HG02588 (cell line): ENCODE measurements around the gene ADARB1.

ENCODE experiments used
- ATAC-seq: cut with Tn5 transposase; IDR thresholded peaks from one replicate; pipeline ENCODE4 v1.9.1; 2021; ENCODE audit warnings: mild to moderate bottlenecking, moderate library complexity; ENCODE audit not compliant: unreplicated experiment

Gene ADARB1

DNA sequence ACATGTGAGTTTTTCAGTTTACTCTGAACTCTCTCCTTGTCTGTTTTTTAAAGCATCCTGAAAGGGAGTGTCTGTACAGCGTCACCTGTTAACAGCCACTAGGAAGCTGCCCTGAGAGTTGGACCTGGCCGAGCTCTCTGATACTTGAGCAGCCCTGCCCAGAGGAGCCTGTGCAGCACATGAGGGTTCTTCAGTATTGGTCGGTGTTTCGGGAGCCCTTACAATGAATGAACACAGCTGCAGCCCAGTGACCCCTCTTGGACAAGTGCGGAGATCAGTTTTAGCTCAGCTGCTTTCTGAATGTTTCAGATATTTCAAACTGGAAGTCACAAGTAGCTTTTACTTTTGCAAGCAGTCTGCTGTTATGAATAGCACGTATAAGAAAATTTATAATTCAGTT is 39.2 kb downstream of the ADARB1 start:
- ATAC-seq: no peak

DNA sequence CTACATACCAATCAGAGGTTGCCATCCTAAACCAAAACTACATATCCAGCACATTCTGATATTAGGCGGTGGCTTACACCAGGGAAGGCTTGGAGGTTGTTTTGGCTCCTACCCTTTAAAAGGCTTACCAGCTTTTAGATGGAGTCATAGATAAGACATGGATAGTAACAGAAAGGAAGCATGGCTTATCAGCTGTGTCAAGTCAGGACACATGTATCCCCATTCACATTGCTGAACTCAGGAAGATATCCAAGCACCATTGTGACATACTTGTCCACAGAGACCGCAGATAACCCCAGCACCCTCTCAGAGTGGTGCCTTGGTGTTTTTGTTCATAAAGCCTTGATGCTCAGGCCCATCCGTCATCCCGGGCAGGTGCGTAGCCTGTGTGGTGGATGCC is 39.7 kb downstream of the ADARB1 start:
- no peak for ATAC-seq

DNA sequence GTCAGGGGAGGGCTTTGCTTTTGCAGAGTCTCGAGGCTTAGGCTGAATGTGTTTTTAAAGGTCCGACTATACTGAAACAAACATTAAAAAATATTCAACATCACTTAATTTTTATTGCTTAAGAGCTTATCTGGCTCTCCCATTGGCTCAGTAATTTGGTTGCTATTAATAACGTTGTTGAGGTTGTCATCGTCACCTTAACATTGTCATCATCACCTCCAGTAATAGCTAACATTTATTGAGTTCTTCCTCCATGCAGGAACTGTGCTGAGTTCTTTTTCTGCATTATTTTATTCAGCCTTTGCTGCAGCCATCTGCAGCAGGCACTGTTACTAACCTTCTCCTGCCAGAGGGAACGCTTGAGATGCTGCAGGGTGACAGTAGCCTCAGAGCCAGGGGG is 40.1 kb downstream of the ADARB1 start:
- no peak for ATAC-seq

DNA sequence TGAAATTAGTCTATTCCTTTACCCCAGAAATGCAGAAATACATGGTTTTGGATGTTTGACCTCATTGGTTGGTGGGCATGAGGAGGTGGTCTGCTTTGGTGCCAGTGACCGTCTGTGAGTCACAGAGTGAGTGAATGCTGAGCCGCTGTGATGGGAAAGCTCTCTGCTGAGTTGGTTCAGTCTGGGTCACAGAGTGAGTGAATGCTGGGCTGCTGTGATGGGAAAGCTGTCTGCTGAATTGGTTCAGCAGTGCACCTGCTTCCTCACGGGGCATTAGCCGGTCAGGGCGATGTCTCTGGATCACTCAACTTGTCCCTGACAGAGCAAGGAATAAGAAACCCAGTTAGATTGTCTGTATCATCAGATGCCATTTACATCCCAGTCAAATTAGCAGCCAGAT is 40.8 kb downstream of the ADARB1 start:
- ATAC-seq: no peak

DNA sequence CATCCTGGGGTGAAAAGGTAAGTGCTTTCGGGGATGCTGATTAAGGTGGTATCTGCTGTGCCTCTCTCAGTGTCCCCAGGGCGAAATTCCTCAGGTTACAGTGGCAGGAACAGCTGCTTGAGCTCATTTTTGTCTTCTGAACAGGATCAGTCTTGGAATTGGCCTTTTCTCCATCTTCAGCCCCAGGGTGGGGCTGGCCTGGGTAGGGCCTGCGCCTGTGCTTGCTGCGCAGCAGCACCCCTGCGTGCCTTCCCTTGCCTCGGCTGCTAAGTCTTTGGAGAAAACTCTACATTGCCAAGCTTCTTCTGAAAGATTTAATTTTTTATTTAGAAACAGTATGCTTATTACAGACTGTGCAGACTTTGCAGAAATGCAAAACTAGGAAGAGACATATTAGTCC is 41.7 kb downstream of the ADARB1 start:
- ATAC-seq: no peak

DNA sequence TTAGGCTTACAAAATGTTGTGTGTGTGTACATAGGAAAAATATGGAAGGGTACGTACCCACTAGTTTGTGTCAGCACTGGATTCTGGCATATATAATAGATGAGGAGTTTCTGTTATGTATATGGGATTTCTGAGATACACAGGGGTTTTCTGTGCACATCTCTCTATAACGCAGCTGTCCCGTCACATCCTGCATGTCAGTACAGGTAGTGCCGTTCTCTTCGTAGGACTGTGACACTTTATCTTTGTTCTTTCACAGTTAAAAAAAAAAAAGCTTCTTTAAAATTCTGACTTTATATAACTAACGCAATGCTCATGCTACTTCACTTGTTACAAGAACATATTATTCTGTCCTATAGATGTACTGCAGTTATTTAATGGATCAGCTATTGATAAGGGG is 42.9 kb downstream of the ADARB1 start:
- no peak for ATAC-seq

DNA sequence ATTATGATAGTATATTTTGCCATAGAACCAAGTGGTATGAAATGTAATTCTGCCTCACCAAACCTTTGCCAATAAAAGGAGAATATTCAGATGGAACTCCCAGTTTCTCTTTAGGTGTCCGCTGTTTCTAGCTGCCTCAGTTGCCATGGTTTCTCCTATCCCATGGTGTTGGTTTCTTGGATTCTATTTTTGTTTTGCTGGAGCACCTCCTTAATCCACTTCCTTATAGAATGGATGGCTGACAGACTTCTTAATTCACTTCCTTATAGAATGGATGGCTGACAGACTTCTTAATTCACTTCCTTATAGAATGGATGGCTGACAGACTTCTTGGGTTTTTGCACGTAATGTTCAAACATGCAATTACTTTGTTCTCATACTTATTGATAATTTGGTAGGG is 43.7 kb downstream of the ADARB1 start:
- ATAC-seq: no peak

DNA sequence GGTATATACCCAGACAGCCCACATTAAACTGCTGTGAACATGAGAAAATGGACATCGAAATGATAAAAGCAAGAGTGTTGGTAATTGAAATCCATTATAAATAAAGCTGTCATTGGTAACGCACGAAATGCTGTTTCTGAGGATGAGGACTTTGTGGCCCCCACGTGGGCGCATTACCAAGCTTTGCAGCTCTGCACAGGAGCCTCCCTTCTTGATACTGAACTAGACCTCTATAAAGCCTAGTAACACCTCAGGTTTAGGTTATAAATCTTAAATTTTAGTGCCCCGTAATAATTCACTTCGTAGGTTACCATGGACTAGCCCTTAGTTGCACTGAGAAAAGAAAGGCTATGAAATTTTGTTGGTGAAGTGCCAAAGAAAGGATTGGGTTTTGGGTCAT is 45.4 kb downstream of the ADARB1 start:
- no peak for ATAC-seq

DNA sequence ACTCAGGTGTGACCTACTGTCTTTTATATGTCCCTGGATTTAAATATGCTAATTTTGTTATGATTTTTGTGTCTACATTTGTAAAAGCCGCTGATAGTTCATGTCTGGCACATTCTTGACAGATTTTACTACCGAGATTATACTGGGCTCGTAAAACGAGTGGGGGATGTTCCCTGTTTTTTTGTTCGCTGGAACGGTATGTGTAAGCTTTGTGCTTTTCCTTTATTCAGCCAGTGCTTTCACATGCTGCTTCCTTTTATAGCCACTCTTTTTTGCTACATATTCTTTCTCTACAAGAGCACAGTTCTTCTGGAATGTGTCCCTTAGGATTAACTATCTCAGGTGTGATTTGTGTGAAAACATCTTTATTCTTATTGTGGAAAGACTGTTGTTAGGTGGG is 46.6 kb downstream of the ADARB1 start:
- no peak for ATAC-seq

DNA sequence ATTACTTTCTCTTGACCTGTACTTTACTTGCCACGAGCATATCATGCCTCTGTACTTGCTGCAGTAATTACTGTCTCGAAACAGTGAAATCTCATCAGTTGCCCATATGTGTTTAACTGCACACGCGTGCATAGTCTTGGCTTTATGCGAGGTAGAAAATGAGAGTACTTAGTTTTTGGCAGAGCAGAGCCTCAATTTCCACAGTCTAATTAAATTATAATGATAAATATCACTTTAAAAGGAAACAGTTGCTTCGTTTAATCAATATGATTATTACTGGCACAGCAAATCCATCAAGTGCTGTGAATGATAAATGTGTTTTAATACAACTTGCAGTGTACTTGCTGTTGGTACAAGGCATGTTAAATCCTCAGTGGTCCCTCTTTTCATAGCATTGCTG is 47.6 kb downstream of the ADARB1 start:
- ATAC-seq: no peak

DNA sequence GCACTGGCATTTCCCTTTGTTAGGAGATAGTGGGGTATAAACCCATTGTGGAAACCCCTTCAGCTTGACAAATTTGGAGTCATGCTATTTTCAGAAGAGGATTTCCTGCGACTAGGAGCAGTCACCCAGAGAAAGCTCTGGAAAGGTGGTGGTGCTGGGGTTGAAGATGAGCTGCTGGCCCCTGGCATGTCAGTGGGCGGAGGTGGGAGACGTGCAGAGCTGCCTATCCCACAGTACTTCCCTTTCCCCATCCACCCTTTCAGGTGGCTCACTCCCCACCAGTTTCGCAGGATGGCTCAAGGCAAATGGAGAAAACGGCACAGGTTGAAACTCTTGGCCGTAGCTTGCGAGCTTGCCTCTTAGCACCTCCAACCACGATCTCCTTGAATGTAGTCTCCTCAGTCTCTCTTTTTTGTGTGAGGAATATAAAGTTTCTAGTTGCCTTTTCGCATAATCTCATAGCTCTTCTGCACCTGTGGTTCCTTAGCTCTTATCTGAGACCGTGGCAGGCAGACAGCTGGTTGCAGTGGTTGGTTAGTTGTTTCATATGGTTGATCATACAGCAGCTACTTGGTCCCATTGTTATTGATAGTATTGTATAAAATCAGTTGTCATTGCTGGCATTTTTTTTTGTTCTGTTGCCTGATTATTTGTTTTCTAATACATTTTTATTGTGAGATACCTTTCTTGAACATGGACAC is 48.2 kb downstream of the ADARB1 start:
- no peak for ATAC-seq

DNA sequence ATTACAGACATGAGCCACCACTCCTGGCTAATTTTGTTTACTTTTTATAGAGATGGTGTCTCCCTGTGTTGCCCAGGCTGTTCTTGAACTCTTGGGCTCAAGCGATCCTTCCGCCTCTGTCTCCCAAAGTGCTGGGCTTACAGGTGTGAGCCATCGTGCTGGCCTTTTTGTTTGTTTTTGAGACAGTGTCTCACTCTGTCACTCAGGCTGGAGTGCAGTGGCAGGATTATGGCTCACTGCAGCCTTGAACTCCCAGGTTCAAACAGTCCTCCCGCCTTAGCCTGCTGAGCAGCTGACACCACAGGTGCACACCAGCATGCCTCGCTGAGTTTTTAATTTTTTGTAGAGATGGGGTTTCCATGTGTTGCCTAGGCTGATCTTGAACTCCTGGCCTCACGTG is 49.1 kb downstream of the ADARB1 start:
- ATAC-seq: no peak

DNA sequence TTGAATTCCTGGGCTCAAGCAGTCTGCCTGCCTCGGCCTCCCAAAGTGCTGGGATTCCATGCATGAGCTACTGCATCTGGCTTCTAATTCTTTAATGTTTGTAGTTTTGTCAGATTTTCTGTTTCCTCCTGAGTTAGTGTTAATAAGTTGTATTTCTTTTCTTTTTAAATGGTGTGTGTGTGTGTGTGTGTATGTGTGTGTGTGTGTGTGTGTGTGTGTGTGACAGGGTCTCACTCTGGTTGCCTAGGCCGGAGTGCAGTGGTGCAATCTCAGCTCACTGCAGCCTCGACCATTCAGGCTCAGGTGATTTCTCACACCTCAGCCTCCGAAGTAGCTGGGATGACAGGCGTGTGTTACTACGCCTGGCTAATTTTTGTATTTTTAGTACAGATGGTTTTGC is 50.2 kb downstream of the ADARB1 start:
- ATAC-seq: no peak

DNA sequence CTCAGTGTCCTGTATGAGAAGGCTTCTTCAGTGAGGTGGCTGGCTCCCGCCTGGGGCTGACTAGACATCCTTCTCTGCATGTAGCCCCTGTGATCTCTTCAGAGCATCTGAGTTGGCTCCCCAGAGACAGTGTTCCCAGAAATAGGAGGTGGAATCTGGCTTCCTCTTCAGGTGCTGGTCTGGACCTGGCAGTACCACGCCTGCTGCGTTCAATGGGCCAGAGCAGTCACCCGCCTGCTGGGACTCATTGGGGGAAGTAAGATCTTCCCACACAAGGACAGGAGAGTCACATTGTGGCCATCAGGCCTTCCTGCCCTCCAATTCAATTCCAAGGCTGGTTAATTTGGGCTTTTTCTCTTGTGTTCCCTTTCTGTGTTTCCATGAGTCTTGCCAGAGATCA is 51.0 kb downstream of the ADARB1 start:
- ATAC-seq: no peak

DNA sequence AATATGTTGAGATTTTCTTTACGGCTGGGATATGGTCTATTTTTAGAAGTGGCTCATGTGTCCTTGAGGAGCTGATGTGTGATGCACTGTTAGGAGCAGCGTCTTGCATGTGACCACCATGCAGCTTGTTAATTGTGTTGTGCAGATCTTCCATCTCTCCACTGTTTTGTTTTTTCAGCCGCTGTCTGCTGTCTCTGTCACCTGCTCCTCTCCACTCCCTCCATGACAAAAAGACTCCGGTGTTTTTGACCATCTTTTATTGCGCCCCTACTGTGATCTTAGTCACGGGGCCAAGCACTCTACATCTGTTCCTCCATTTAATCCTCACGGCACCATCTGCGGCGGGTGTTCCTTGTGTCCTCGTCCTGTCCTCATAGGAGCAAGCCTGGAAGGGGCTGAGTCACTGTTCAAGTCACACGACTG is 51.8 kb downstream of the ADARB1 start:
- no peak for ATAC-seq

DNA sequence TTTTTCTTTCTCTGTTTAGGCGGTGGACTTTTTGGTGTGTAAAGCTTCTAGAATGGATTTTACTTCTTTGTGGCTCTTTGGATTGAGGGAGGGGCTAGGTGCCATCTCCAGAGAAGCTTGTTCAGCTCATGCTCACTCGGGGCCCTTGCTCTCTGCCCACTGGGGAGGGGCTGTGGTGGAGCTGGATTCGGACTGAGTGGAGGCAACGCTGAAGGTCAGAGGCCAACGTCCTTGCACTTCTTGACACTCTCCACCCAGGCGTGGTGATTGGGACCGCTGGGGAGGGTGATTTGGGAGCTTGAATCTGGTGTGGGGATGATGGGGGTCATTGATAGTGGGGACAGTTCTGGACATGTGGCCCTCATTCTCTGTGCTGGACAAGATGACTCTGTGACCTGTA is 52.6 kb downstream of the ADARB1 start:
- ATAC-seq: no peak

DNA sequence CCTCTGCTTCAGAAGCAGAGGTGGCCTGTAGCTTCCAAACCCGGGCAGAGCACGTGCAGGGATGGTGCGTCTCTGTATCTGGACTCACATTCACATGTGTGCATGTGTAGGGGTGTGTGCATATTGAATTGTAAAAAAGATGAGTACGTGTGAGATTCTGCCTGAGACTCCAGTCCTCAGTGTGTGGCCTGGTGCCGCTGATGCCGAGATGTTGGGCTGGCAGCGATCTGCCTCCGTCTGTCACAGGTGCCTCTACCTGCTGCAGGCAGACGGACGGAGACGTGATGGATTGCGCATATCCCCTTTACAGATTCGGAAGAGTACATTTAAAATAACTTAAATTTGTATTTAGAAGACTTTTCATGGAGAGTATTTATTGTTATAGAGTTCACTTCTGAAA is 53.6 kb downstream of the ADARB1 start:
- ATAC-seq: no peak

DNA sequence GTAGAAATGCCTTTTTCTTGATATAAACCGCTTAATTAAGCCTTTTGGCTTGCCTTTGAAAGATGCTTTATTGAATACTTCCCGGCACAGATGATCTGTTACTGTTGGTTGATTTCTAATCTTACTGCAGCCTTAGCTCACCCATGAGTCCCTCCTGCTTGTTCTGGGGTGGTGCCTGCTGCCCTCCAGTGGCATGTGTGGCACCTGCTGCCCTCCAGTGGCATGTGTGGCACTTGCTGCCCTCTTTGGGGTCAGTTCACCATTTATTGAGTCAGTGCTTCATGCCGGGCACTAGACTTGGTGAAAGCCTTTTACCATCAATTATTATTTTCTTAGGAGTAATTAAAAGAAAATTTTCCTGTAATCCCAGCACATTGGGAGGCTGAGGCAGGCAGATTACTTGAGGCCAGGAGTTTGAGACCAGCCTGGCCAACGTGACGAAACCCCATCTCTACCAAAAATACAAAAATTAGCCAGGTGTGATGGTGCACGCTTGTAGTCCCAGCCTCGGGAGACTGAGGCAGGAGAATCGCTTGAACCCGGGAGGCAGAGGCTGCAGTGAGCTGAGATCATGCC is 54.3 kb downstream of the ADARB1 start:
- no peak for ATAC-seq

DNA sequence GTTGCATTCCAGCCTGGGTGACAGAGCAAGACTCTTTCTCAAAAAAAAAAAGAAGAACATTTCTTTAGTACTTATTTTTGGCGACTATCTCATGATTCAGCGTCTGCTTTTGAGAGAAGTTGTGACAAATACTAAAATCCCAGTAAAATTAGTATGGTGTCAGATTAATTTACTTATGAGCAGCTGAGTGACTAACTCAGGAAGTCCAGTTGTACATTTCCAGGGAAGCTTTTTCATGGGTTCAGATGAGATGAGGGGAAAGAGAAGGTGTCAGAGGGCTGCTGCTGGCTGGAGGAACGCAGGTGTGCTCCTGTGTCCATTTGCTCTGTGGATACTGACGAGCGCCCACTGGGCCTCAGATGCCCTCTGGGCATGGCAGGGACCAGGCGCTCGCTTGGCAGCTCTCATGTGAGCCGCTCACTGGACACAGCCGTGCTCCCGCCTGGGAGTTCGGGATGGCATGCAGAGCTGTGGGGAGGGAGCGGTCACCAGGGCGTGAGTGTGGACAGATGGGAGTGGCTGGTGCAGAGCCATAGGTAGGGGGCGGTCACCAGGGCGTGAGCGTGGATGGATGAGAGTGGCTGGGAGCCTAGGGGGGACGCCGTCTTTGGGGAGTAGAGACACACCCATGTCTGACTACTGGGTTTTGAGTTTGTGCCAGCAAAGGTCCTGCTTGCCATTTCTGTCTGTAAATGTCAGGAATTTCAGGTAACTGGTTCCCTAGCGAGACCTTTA is 55.0 kb downstream of the ADARB1 start:
- ATAC-seq: no peak

DNA sequence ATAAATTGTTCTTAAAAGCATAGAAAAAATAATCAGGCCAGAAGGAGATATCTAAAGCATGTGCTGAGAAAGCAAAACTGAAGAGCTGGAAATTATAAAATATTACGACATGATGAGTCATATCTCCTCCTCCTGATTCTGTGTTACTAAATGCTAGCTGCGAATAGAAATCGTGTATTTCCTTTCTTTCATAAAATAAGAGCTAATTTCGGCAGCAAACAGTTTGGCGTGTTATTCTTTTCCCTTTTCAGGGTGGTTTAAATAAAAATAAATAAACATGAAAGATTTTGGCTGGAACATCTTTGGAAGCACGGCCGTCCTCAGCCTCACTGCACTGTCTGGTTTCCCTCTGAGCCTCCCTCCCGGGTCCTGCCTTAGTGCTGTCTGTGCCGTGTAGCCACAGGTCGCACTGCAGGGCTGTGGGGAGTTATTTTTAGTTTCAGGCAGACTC is 56.0 kb downstream of the ADARB1 start:
- ATAC-seq: no peak

DNA sequence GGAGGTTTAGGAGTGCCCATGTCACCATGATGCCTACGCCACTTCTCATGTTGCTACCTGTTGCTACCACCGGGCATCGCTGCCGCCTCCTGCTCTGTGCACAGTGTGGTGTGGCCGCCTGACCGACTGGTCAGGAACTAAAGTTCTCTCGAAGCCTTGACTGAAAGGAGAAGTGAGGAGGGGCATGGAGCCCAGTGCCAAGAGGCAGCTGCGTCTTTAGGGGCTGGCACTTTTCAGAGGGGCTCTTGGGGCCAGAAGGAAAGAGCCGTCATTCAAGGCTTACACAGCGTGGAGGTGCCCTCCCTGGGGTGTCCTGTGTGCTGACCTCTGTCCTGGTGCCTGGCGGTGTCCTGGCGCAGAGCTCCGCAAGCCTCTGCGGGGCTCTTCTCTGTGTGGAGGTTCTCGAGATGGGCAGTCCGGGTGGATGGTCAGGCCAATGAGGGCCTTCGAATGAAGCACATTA is 57.2 kb downstream of the ADARB1 start:
- ATAC-seq: no peak
